ENCODE results near the gene LDLRAP1.
A peak's percentile ranks its signal among the peaks of the same experiment; 100 is the strongest.

Gene LDLRAP1

GRCh38 chr1:25572107-25572506 is 28.7 kb downstream of the LDLRAP1 start:
- no peaks in the 10 kb centered on the region for H3K27me3 ChIP-seq (ENCODE audit: insufficient read depth, insufficient read length)
- H3K4me1 ChIP-seq (ENCODE audit: insufficient read depth, insufficient read length) = peaks cover 52% of the 10 kb centered on the region
- TF ChIP-seq YY1 (IDR thresholded peaks at IDR 0.05; ENCODE audit: insufficient read depth, insufficient read length) = no peak
- no peak for TF ChIP-seq SUZ12 (IDR thresholded peaks at IDR 0.05; ENCODE audit: extremely low read depth, insufficient read depth, insufficient read length)
- TF ChIP-seq ZNF274 (IDR thresholded peaks at IDR 0.05; ENCODE audit: low read depth, low read length) = no peak
- H3K36me3 ChIP-seq (ENCODE audit: insufficient read depth, insufficient read length, low read length) = peaks cover 4% of the 10 kb centered on the region
- H3K9me3 ChIP-seq (ENCODE audit: insufficient read depth, low read length) = no peaks in the 10 kb centered on the region
- DNase-seq (ENCODE audit: low read depth, low spot score) = no peak
- no peak overlapping the region for H3K9ac ChIP-seq (ENCODE audit: insufficient read length, low read depth)
- no peak overlapping the region for H3K4me3 ChIP-seq (ENCODE audit: insufficient read length, low read depth)

GRCh38 chr1:25572708-25573590 is 29.5 kb downstream of the LDLRAP1 start:
- TF ChIP-seq ZNF274 (IDR thresholded peaks at IDR 0.05; ENCODE audit: low read depth, low read length) (no peak), SUZ12 (IDR thresholded peaks at IDR 0.05; ENCODE audit: extremely low read depth, insufficient read depth, insufficient read length) (no peak), YY1 (IDR thresholded peaks at IDR 0.05; ENCODE audit: insufficient read depth, insufficient read length) (no peak)
- DNase-seq (ENCODE audit: low read depth, low spot score) = peak; percentile 77
- Histone ChIP-seq H3K9me3 (ENCODE audit: insufficient read depth, low read length) (no peaks in the 10 kb centered on the region), H3K9ac (ENCODE audit: insufficient read length, low read depth) (peak overlapping the region; percentile 46), H3K27me3 (ENCODE audit: insufficient read depth, insufficient read length) (no peaks in the 10 kb centered on the region), H3K36me3 (ENCODE audit: insufficient read depth, insufficient read length, low read length) (no peaks in the 10 kb centered on the region), H3K4me1 (ENCODE audit: insufficient read depth, insufficient read length) (peaks cover 53% of the 10 kb centered on the region), H3K4me3 (ENCODE audit: insufficient read length, low read depth) (no peak overlapping the region)

DNA sequence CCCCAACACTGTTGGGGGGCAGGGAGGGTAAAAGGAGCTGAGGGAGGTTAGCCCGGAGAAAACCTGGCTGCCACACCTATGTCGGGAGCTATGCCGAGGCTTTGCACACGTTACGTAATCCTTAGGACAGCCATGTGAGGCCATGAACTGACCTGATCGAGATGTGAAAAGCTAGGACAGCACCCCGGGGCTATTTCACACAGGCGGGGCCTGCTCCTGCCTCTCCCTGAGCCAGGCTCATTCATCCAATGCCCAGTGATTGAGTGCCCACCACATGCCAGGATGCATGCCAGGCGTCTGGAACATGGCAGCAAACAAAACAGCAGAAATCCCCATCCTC is 30.2 kb downstream of the LDLRAP1 start:
- Histone ChIP-seq H3K9me3 (ENCODE audit: insufficient read depth, low read length) (no peaks in the 10 kb centered on the region), H3K4me1 (ENCODE audit: insufficient read depth, insufficient read length) (peaks cover 50% of the 10 kb centered on the region), H3K9ac (ENCODE audit: insufficient read length, low read depth) (no peak overlapping the region), H3K36me3 (ENCODE audit: insufficient read depth, insufficient read length, low read length) (no peaks in the 10 kb centered on the region), H3K27me3 (ENCODE audit: insufficient read depth, insufficient read length) (no peaks in the 10 kb centered on the region), H3K4me3 (ENCODE audit: insufficient read length, low read depth) (no peak overlapping the region)
- TF ChIP-seq YY1 (IDR thresholded peaks at IDR 0.05; ENCODE audit: insufficient read depth, insufficient read length) (no peak), ZNF274 (IDR thresholded peaks at IDR 0.05; ENCODE audit: low read depth, low read length) (no peak), SUZ12 (IDR thresholded peaks at IDR 0.05; ENCODE audit: extremely low read depth, insufficient read depth, insufficient read length) (no peak)
- DNase-seq (ENCODE audit: low read depth, low spot score) = no peak

DNA sequence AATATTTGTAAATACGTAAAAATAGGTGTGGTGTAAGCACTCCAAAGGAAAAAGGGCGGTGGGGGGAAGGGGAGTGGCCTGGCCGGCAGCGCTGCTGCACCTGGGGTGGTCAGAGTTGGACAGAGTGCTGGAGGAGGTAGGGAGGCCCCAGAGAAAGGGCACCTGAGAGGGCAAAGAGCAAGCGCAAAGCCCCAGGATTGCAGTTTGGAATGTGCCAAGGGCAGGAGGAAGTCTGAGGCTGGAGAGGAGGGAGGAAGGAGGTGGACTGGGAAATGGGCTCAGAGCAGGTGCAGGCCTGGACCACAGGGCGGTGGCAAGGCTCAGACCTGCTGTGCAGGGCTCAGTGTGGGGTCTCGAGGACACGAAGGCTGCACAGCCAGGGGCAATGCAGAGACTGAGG is 30.6 kb downstream of the LDLRAP1 start:
- H3K4me3 ChIP-seq (ENCODE audit: insufficient read length, low read depth) = no peak overlapping the region
- H3K27me3 ChIP-seq (ENCODE audit: insufficient read depth, insufficient read length) = no peaks in the 10 kb centered on the region
- no peak for TF ChIP-seq ZNF274 (IDR thresholded peaks at IDR 0.05; ENCODE audit: low read depth, low read length)
- TF ChIP-seq SUZ12 (IDR thresholded peaks at IDR 0.05; ENCODE audit: extremely low read depth, insufficient read depth, insufficient read length) = no peak
- TF ChIP-seq YY1 (IDR thresholded peaks at IDR 0.05; ENCODE audit: insufficient read depth, insufficient read length) = no peak
- no peaks in the 10 kb centered on the region for H3K36me3 ChIP-seq (ENCODE audit: insufficient read depth, insufficient read length, low read length)
- peaks cover 47% of the 10 kb centered on the region for H3K4me1 ChIP-seq (ENCODE audit: insufficient read depth, insufficient read length)
- H3K9ac ChIP-seq (ENCODE audit: insufficient read length, low read depth) = peak overlapping the region; percentile 18
- DNase-seq (ENCODE audit: low read depth, low spot score) = no peak
- H3K9me3 ChIP-seq (ENCODE audit: insufficient read depth, low read length) = no peaks in the 10 kb centered on the region

- no peaks in the 10 kb centered on the region for H3K9me3 ChIP-seq (ENCODE audit: insufficient read depth, low read length)
- H3K36me3 ChIP-seq (ENCODE audit: insufficient read depth, insufficient read length, low read length) = no peaks in the 10 kb centered on the region
- DNase-seq (ENCODE audit: low read depth, low spot score) = no peak
- no peak for TF ChIP-seq SUZ12 (IDR thresholded peaks at IDR 0.05; ENCODE audit: extremely low read depth, insufficient read depth, insufficient read length)
- H3K4me1 ChIP-seq (ENCODE audit: insufficient read depth, insufficient read length) = peaks cover 38% of the 10 kb centered on the region
- no peak overlapping the region for H3K4me3 ChIP-seq (ENCODE audit: insufficient read length, low read depth)
- no peaks in the 10 kb centered on the region for H3K27me3 ChIP-seq (ENCODE audit: insufficient read depth, insufficient read length)
- H3K9ac ChIP-seq (ENCODE audit: insufficient read length, low read depth) = no peak overlapping the region
These were observed 31.8 kb downstream of the LDLRAP1 start for GRCh38 chr1:25575191-25575590.

GRCh38 chr1:25576459-25577133 is 33.2 kb downstream of the LDLRAP1 start:
- no peak for DNase-seq (ENCODE audit: low read depth, low spot score)

DNA sequence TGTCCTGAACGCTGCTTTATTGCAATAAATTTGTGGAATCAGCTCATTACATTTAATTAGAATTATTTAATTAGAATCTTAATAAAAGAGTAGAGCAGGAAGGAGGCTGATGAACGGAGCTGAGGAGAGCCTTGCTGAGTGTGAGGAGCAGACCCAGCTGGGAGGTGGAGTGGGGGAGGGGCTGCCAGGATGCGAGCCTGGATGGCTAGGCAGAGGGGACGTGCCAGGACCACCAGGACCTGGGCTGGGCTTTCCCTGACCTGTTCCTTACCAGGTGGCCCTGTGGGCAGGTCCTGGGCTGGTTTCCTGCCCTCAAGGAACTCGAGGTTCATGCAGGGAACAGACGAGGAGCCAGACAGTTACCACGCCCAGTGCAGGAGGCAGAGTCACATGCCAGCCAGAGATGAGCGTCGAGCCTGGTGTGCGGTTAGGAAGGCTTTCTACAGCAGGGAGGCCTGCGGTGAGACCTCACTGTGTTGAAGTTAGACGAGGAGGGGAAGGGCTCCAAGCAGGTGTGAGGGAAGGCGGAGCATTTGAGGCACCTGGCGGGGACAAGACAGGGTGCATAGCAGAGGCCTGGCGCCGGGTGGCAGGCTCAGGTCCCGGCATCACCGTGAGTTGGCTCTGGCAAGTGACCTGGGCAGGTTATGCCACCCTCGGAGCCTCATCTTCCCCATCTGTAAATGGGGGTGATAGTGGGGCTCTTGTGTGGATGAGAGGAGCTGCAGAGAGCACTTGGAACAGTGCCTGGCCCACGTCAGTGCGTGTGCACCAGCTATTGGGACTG is 33.9 kb downstream of the LDLRAP1 start:
- TF ChIP-seq YY1 (IDR thresholded peaks at IDR 0.05; ENCODE audit: insufficient read depth, insufficient read length) (no peak), SUZ12 (IDR thresholded peaks at IDR 0.05; ENCODE audit: extremely low read depth, insufficient read depth, insufficient read length) (no peak), ZNF274 (IDR thresholded peaks at IDR 0.05; ENCODE audit: low read depth, low read length) (no peak)
- Histone ChIP-seq H3K9ac (ENCODE audit: insufficient read length, low read depth) (peak overlapping the region; percentile 21), H3K36me3 (ENCODE audit: insufficient read depth, insufficient read length, low read length) (no peaks in the 10 kb centered on the region), H3K4me3 (ENCODE audit: insufficient read length, low read depth) (no peak overlapping the region), H3K27me3 (ENCODE audit: insufficient read depth, insufficient read length) (no peaks in the 10 kb centered on the region), H3K4me1 (ENCODE audit: insufficient read depth, insufficient read length) (peaks cover 41% of the 10 kb centered on the region), H3K9me3 (ENCODE audit: insufficient read depth, low read length) (no peaks in the 10 kb centered on the region)
- DNase-seq (ENCODE audit: low read depth, low spot score) = no peak

More at GRCh38 chr1:25576459-25577133, 33.2 kb downstream of the LDLRAP1 start:
- Histone ChIP-seq H3K4me3 (ENCODE audit: insufficient read length, low read depth) (no peak overlapping the region), H3K27me3 (ENCODE audit: insufficient read depth, insufficient read length) (no peaks in the 10 kb centered on the region), H3K36me3 (ENCODE audit: insufficient read depth, insufficient read length, low read length) (no peaks in the 10 kb centered on the region), H3K4me1 (ENCODE audit: insufficient read depth, insufficient read length) (peaks cover 41% of the 10 kb centered on the region), H3K9ac (ENCODE audit: insufficient read length, low read depth) (no peak overlapping the region), H3K9me3 (ENCODE audit: insufficient read depth, low read length) (no peaks in the 10 kb centered on the region)
- TF ChIP-seq ZNF274 (IDR thresholded peaks at IDR 0.05; ENCODE audit: low read depth, low read length) (no peak), SUZ12 (IDR thresholded peaks at IDR 0.05; ENCODE audit: extremely low read depth, insufficient read depth, insufficient read length) (no peak), YY1 (IDR thresholded peaks at IDR 0.05; ENCODE audit: insufficient read depth, insufficient read length) (no peak)

All from NT2/D1 (cell line).